HG02885 (cell line): Measurements from ENCODE around the gene NRF1.
"Not testable (repeated sequence)": the region's sequence is repeated elsewhere in the genome, so short reads cannot be mapped to it uniquely, and the experiment has no call there.

Experiments used
- ATAC-seq: cut with Tn5 transposase; IDR thresholded peaks from one replicate; pipeline ENCODE4 v1.9.1; 2021; ENCODE audit warnings: mild to moderate bottlenecking; ENCODE audit not compliant: unreplicated experiment, poor library complexity

Gene NRF1

GRCh38 chr7:129793506-129794310, 182.2 kb downstream of the NRF1 start:
- ATAC-seq: no peak

DNA sequence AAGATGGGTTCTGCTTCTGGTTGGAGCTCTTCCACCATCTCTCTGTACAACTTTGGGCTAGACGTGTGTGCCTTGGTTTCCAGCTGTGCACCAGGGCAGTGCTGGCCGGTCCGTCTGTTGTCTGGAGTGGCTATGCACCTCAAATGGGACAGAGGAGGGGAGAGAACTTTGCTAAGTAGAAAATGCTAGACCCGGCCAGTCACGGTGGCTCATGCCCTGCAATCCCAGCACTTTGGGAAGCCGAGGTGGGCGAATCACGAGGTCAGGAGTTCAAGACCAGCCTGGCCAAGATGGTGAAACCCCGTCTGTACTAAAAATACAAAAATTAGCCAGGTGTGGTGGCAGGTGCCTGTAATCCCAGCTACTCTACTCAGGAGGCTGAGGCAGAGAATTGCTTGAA, 182.9 kb downstream of the NRF1 start:
- ATAC-seq: not testable (repeated sequence)

DNA sequence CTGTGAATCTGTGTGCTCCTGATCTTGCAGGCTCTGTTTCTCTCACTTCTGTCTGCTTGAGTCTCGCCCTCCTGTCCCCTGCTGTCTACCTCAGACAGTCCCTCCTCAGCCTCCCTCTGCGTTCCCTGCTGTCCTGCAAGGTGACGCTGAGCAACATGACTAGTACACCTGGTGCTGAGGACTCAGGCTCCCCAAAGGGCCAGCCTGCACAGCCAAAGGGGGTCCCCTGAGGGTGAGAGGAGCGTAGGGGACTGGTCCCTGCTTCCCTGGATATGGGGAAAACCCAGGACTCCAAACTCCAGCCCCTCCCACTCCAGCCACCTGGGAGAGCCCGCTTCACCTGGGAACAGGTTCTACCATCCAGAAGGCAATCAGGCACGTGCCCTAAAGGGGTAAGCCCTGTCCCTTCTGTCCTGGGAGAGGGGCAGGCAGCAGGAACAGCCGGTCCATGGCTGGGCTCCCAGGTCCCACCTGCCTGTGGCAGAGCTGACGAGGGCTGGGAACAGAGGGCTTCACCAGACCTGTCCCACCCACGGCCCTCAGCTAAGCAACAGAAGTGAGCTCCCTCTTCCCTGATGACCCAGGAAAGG, 184.8 kb downstream of the NRF1 start:
- no peak for ATAC-seq

DNA sequence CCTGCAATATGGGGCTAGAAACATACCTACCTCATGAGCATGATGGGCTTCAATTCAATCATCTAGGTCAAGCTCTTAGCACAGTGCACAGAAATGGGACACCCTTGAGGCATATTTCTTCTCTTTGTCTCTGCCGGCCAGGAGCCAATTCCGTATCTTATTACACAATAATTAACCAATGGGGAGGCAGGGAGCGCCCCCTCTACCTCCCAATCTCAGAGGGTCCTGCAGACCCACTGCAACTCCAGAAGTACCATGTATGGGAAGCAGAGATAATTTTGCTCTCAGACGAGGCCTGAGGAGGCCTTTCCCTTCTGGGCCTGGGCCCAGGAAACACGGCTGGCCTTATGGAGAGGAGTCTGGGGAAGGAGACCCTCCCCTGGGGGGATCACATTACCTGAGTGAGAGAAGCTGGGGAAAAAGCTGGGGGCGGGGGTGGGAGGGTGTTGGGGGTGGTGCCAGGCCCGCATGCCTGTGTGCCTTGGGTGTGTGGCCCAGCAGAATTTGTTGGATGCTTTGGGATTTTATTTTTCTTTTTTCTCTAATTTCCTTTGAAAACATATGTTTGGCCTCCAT, 185.8 kb downstream of the NRF1 start:
- ATAC-seq: no peak

DNA sequence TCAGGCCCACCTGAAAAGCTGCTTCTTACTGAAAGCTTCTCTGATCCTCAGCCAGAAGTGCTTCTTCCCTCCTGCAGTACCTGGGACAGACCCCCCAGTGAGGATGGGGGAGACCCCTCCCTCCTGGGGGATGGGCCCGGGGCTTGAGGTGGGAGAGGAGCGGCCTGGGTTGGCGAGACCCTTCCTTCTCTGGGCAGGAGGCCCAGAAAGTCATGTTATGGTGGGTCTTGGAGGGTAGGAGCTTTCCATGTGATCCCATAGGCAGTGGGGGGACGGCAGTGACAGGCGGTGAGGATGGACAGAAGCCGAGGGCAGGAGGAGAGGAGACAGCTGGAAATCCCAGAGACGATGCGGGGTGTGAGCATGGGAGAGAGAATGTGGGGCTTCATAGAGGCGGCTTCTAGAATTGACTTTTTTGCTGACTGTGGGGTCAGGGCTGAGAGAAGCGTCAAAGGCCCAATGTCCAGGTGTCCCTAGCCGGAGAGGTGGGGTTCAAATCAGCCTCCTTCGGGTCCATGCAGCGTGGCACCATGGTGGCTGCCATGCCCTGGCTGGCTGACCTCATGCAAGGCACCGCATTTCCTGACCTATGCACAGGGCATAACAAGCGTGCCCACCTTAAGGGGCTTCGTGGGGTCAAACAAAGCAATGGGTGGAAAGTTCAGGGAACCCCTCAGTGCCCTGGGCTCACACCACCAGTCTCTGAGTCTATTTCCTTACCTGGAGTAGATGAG, 187.3 kb downstream of the NRF1 start:
- no peak for ATAC-seq

DNA sequence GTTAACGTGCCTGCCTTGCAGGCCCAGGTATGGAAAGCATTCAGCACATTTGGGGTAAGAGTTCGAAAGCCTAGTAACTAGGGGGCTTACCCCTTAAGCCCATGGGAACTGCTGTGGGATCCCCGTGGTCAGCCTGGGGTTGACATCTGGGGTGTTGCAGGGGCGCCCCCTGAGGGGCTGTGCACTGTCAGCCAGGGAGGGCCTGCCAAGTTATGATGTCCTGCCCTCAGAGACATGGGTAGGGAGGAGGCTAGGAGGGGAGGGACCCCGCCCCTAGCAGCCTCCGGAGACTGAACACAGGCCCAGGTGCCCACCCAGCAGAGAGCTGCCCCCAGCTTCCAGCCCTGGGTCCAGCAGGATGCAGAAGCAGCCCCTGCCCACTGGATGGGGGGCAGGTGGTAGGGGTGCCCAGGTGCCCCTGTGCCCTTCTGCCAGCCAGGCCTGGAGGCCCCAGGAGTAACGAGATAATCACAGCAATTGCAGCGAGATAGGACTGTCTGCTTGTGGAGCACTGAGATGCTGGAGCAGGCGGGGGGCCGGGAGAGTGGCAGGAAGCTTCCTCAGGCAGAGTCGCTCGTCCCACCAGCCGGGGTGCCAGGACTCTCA, 187.9 kb downstream of the NRF1 start:
- no peak for ATAC-seq

GRCh38 chr7:129800901-129801300, 189.4 kb downstream of the NRF1 start:
- no peak for ATAC-seq

- no peak for ATAC-seq
These were observed 190.4 kb downstream of the NRF1 start for GRCh38 chr7:129801882-129802281.

GRCh38 chr7:129803546-129804081, 192.1 kb downstream of the NRF1 start:
- ATAC-seq: no peak

GRCh38 chr7:129804111-129804889, 192.8 kb downstream of the NRF1 start:
- ATAC-seq: no peak

GRCh38 chr7:129804890-129805719, 193.6 kb downstream of the NRF1 start:
- ATAC-seq: no peak
